Activated naive CD4-positive, alpha-beta T cell treated with anti-CD3 and anti-CD28 coated beads, Interleukin-2, amount 50 U/mL, for 24 hours (primary cell): ENCODE measurements around the gene TTLL5.

ENCODE experiments used
- H3K27ac Mint-ChIP-seq: one replicate; pipeline ENCODE4 v1.8.0; 2021; ENCODE audit warnings: mild to moderate bottlenecking, mixed read lengths
- H3K27me3 Mint-ChIP-seq: one replicate; pipeline ENCODE4 v1.8.0; 2021; ENCODE audit warnings: mixed read lengths
- H3K36me3 Mint-ChIP-seq: one replicate; pipeline ENCODE4 v1.8.0; 2021; ENCODE audit warnings: mixed read lengths
- H3K4me1 Mint-ChIP-seq: one replicate; pipeline ENCODE4 v1.8.0; 2021; ENCODE audit warnings: mixed read lengths
- H3K4me3 Mint-ChIP-seq: one replicate; pipeline ENCODE4 v1.8.0; 2021; ENCODE audit warnings: mild to moderate bottlenecking, mixed read lengths
- H3K9me3 Mint-ChIP-seq: one replicate; pipeline ENCODE4 v1.8.0; 2021; ENCODE audit warnings: mixed read lengths

TTLL5 gene

GRCh38 chr14:75783184-75783583 is 122.1 kb downstream of the TTLL5 start:
- peaks cover 39% of the 10 kb centered on the region for H3K36me3 Mint-ChIP-seq
- H3K9me3 Mint-ChIP-seq, result no peaks in the 10 kb centered on the region
- no peaks in the 10 kb centered on the region for H3K27me3 Mint-ChIP-seq
- H3K4me1 Mint-ChIP-seq, result no peaks in the 10 kb centered on the region
- no peak overlapping the region for H3K27ac Mint-ChIP-seq
- H3K4me3 Mint-ChIP-seq, result no peak overlapping the region

GRCh38 chr14:75783602-75784313 is 122.7 kb downstream of the TTLL5 start:
- no peaks in the 10 kb centered on the region for H3K27me3 Mint-ChIP-seq
- H3K27ac Mint-ChIP-seq, result no peak overlapping the region
- H3K9me3 Mint-ChIP-seq, result no peaks in the 10 kb centered on the region
- H3K36me3 Mint-ChIP-seq, result peaks cover 41% of the 10 kb centered on the region
- no peaks in the 10 kb centered on the region for H3K4me1 Mint-ChIP-seq
- no peak overlapping the region for H3K4me3 Mint-ChIP-seq

GRCh38 chr14:75784314-75784686 is 123.3 kb downstream of the TTLL5 start:
- H3K36me3 Mint-ChIP-seq, result peaks cover 45% of the 10 kb centered on the region
- H3K4me3 Mint-ChIP-seq, result no peak overlapping the region
- H3K4me1 Mint-ChIP-seq, result no peaks in the 10 kb centered on the region
- H3K9me3 Mint-ChIP-seq, result peaks cover 4% of the 10 kb centered on the region
- no peak overlapping the region for H3K27ac Mint-ChIP-seq
- no peaks in the 10 kb centered on the region for H3K27me3 Mint-ChIP-seq

- H3K27me3 Mint-ChIP-seq, result no peaks in the 10 kb centered on the region
- peaks cover 15% of the 10 kb centered on the region for H3K9me3 Mint-ChIP-seq
- no peak overlapping the region for H3K27ac Mint-ChIP-seq
- no peaks in the 10 kb centered on the region for H3K4me1 Mint-ChIP-seq
- H3K36me3 Mint-ChIP-seq, result peaks cover 43% of the 10 kb centered on the region
- no peak overlapping the region for H3K4me3 Mint-ChIP-seq
Observed at GRCh38 chr14:75793806-75794205, 132.8 kb downstream of the TTLL5 start.

GRCh38 chr14:75794615-75795038 is 133.6 kb downstream of the TTLL5 start:
- Mint-ChIP-seq H3K4me3 (no peak overlapping the region), H3K4me1 (no peaks in the 10 kb centered on the region), H3K27ac (no peak overlapping the region), H3K27me3 (no peaks in the 10 kb centered on the region), H3K9me3 (peaks cover 15% of the 10 kb centered on the region), H3K36me3 (peaks cover 44% of the 10 kb centered on the region)

- Mint-ChIP-seq H3K27ac (no peak overlapping the region), H3K9me3 (peaks cover 15% of the 10 kb centered on the region), H3K4me1 (no peaks in the 10 kb centered on the region), H3K27me3 (no peaks in the 10 kb centered on the region), H3K36me3 (peaks cover 51% of the 10 kb centered on the region), H3K4me3 (no peak overlapping the region)
Observed at GRCh38 chr14:75800792-75801191, 139.7 kb downstream of the TTLL5 start.

- Mint-ChIP-seq H3K27ac (no peak overlapping the region), H3K4me3 (no peak overlapping the region), H3K4me1 (no peaks in the 10 kb centered on the region), H3K36me3 (peaks cover 36% of the 10 kb centered on the region), H3K9me3 (peaks cover 15% of the 10 kb centered on the region), H3K27me3 (no peaks in the 10 kb centered on the region)
Observed at GRCh38 chr14:75802486-75802885, 141.4 kb downstream of the TTLL5 start.

- Mint-ChIP-seq H3K4me3 (no peak overlapping the region), H3K4me1 (no peaks in the 10 kb centered on the region), H3K9me3 (peaks cover 4% of the 10 kb centered on the region), H3K27ac (no peak overlapping the region), H3K36me3 (peaks cover 24% of the 10 kb centered on the region), H3K27me3 (no peaks in the 10 kb centered on the region)
Observed at GRCh38 chr14:75803765-75804164, 142.7 kb downstream of the TTLL5 start.

GRCh38 chr14:75804570-75805275 is 143.7 kb downstream of the TTLL5 start:
- Mint-ChIP-seq H3K4me1 (no peaks in the 10 kb centered on the region), H3K27me3 (no peaks in the 10 kb centered on the region), H3K36me3 (peaks cover 19% of the 10 kb centered on the region), H3K9me3 (no peaks in the 10 kb centered on the region), H3K27ac (no peak overlapping the region), H3K4me3 (no peak overlapping the region)

- H3K4me1 Mint-ChIP-seq, result no peaks in the 10 kb centered on the region
- peaks cover 16% of the 10 kb centered on the region for H3K36me3 Mint-ChIP-seq
- H3K27ac Mint-ChIP-seq, result no peak overlapping the region
- no peaks in the 10 kb centered on the region for H3K27me3 Mint-ChIP-seq
- no peaks in the 10 kb centered on the region for H3K9me3 Mint-ChIP-seq
- H3K4me3 Mint-ChIP-seq, result no peak overlapping the region
Observed at GRCh38 chr14:75805646-75806045, 144.6 kb downstream of the TTLL5 start.

- no peaks in the 10 kb centered on the region for H3K4me1 Mint-ChIP-seq
- no peaks in the 10 kb centered on the region for H3K27me3 Mint-ChIP-seq
- H3K4me3 Mint-ChIP-seq, result no peak overlapping the region
- no peaks in the 10 kb centered on the region for H3K9me3 Mint-ChIP-seq
- H3K36me3 Mint-ChIP-seq, result peaks cover 17% of the 10 kb centered on the region
- H3K27ac Mint-ChIP-seq, result no peak overlapping the region
Observed at GRCh38 chr14:75806352-75806832, 145.3 kb downstream of the TTLL5 start.

GRCh38 chr14:75807667-75808360 is 146.8 kb downstream of the TTLL5 start:
- Mint-ChIP-seq H3K27ac (no peak overlapping the region), H3K36me3 (peaks cover 14% of the 10 kb centered on the region), H3K4me3 (no peak overlapping the region), H3K9me3 (no peaks in the 10 kb centered on the region), H3K27me3 (no peaks in the 10 kb centered on the region), H3K4me1 (no peaks in the 10 kb centered on the region)

- H3K9me3 Mint-ChIP-seq, result no peaks in the 10 kb centered on the region
- H3K27me3 Mint-ChIP-seq, result no peaks in the 10 kb centered on the region
- no peak overlapping the region for H3K4me3 Mint-ChIP-seq
- no peaks in the 10 kb centered on the region for H3K4me1 Mint-ChIP-seq
- peaks cover 6% of the 10 kb centered on the region for H3K36me3 Mint-ChIP-seq
- no peak overlapping the region for H3K27ac Mint-ChIP-seq
Observed at GRCh38 chr14:75811136-75811829, 150.2 kb downstream of the TTLL5 start.

- no peak overlapping the region for H3K27ac Mint-ChIP-seq
- no peaks in the 10 kb centered on the region for H3K9me3 Mint-ChIP-seq
- H3K27me3 Mint-ChIP-seq, result no peaks in the 10 kb centered on the region
- no peaks in the 10 kb centered on the region for H3K4me1 Mint-ChIP-seq
- no peak overlapping the region for H3K4me3 Mint-ChIP-seq
- H3K36me3 Mint-ChIP-seq, result peaks cover 5% of the 10 kb centered on the region
Observed at GRCh38 chr14:75811872-75812499, 150.9 kb downstream of the TTLL5 start.

- no peak overlapping the region for H3K27ac Mint-ChIP-seq
- no peaks in the 10 kb centered on the region for H3K27me3 Mint-ChIP-seq
Observed at GRCh38 chr14:75812622-75813021, 151.6 kb downstream of the TTLL5 start.

More at GRCh38 chr14:75812622-75813021, 151.6 kb downstream of the TTLL5 start:
- Mint-ChIP-seq H3K9me3 (no peaks in the 10 kb centered on the region), H3K4me1 (no peaks in the 10 kb centered on the region), H3K4me3 (no peak overlapping the region), H3K36me3 (peaks cover 5% of the 10 kb centered on the region)
